T-cell (primary cell): ENCODE data around the gene WIPF2. TPM values are rescaled to one million over a fixed set of nuclear protein-coding genes. Genes with fewer than 3 reads are reported as not detected.
A peak's percentile ranks its signal among the peaks of the same experiment; 100 is the strongest.

Experiments used
- ATAC-seq, 4 experiments: fragments of 200-7000 bp in 3 of 4; fragments of 150-1000 bp in 1 of 4; cut with Tn5 transposase; replicated peaks in 1 of 4; 1 replicate in 3 of 4; 2 replicates in 1 of 4; pipeline ENCODE4 v1.10.0; 2021; ENCODE audit warnings: moderate library complexity in 3 of 4, mild to moderate bottlenecking in 2 of 4, moderate number of reproducible peaks in 1 of 4
- CTCF ChIA-PET, 2 donors: fragments of 300-600 bp; sonication (Branson Sonifier 250); formaldehyde crosslinking; loops; one replicate each; lab custom pipeline; 2022; ENCODE audit warnings: antibody characterized with exemption in 2 of 2; lab: Charles Lee
- POLR2A ChIA-PET, 2 donors: fragments of 300-600 bp; sonication (Branson Sonifier 250); formaldehyde crosslinking; loops; one replicate each; lab custom pipeline; 2022; ENCODE audit warnings: antibody characterized with exemption in 2 of 2; lab: Charles Lee
- DNase-seq, 35 experiments: peaks; one replicate each; pipeline versions ENCODE4 v3.0.0 to v3.0.0-alpha.2; 2013 to 2023
- H3K27ac ChIP-seq: one replicate; pipeline ENCODE4 v1.5.1; 2013; ENCODE audit warnings: low read length
- H3K27me3 ChIP-seq, 2 experiments: replicated peaks in 1 of 2; 1 replicate in 1 of 2; 2 replicates in 1 of 2; pipeline versions ENCODE4 v1.6.1 to v1.7.0; 2013; ENCODE audit warnings: low read length in 1 of 2, mixed read lengths in 1 of 2; ENCODE audit not compliant: control insufficient read depth in 2 of 2, insufficient read depth in 2 of 2; ENCODE audit errors: extremely low read depth in 1 of 2
- H3K36me3 ChIP-seq, 2 donors: 1 replicate in 1 of 2; 2 replicates in 1 of 2; pipeline versions ENCODE4 v1.6.1 to v1.7.0; 2013; ENCODE audit warnings: low read length in 1 of 2; ENCODE audit not compliant: control insufficient read depth in 2 of 2, insufficient read depth in 1 of 2; ENCODE audit errors: extremely low read depth in 1 of 2
- H3K4me1 ChIP-seq, 2 experiments: 1 replicate in 1 of 2; 2 replicates in 1 of 2; pipeline versions ENCODE4 v1.6.1 to v1.7.0; 2013; ENCODE audit warnings: low read length in 2 of 2, mixed read lengths in 1 of 2; ENCODE audit not compliant: insufficient read depth in 2 of 2, control insufficient read depth in 1 of 2; ENCODE audit errors: extremely low read depth in 1 of 2
- H3K4me3 ChIP-seq, 2 donors: 1 replicate in 1 of 2; 2 replicates in 1 of 2; pipeline versions ENCODE4 v1.5.1 to v1.7.0; 2013; ENCODE audit warnings: mild to moderate bottlenecking in 2 of 2, low read length in 1 of 2, moderate library complexity in 1 of 2; ENCODE audit not compliant: control insufficient read depth in 1 of 2; ENCODE audit errors: extremely low read depth in 1 of 2
- H3K9me3 ChIP-seq: 2 replicates; pipeline ENCODE4 v1.7.0; 2013
- H3K27ac Mint-ChIP-seq, 2 donors: one replicate each; pipeline ENCODE4 v1.8.0; 2020 to 2021; ENCODE audit warnings: mild to moderate bottlenecking in 2 of 2, mixed read lengths in 2 of 2
- H3K27me3 Mint-ChIP-seq, 2 donors: one replicate each; pipeline ENCODE4 v1.8.0; 2021 to 2022; ENCODE audit warnings: mixed read lengths in 2 of 2
- H3K36me3 Mint-ChIP-seq: one replicate; pipeline ENCODE4 v1.8.0; 2021; ENCODE audit warnings: mixed read lengths
- H3K4me1 Mint-ChIP-seq, 3 donors: one replicate each; pipeline ENCODE4 v1.8.0; 2020 to 2022; ENCODE audit warnings: mixed read lengths in 3 of 3, mild to moderate bottlenecking in 1 of 3
- H3K4me3 Mint-ChIP-seq, 3 donors: one replicate each; pipeline ENCODE4 v1.8.0; 2020 to 2022; ENCODE audit warnings: mild to moderate bottlenecking in 3 of 3, mixed read lengths in 3 of 3, moderate library complexity in 3 of 3
- H3K9me3 Mint-ChIP-seq, 3 donors: one replicate each; pipeline ENCODE4 v1.8.0; 2020 to 2022; ENCODE audit warnings: mixed read lengths in 3 of 3
- WGBS: methylation state at CpG from one replicate; pipeline ENCODE4 v1.1.5; 2013; ENCODE audit warnings: missing lambda C conversion rate; ENCODE audit not compliant: insufficient coverage; 5-methylcytosine and 5-hydroxymethylcytosine counted together
- total RNA-seq, 35 experiments: library from RNA in 6 of 35; stranded (reverse) in 6 of 35; fragments of 120-200 nt in 1 of 35; gene quantifications; one replicate each; pipeline versions ENCODE4 v1.2.1 to v1.2.4 and lab custom pipeline; 2013 to 2026

The WIPF2 gene
- total RNA-seq, 5 donors from 2014 or later (not counting 1 experiment from before 2014, with no cell fraction given): 23.1 to 42.1 (median 32.1) TPM

GRCh38 chr17:40264458-40265185, 45.5 kb downstream of the WIPF2 start:
- WGBS: 96% methylated on average over 16 of the region's 21 CpGs
- Histone ChIP-seq H3K9me3 (no peaks in the 10 kb centered on the region), H3K4me3 (no peak overlapping the region), H3K27me3 (no peaks in the 10 kb centered on the region), H3K4me1 (no peaks in the 10 kb centered on the region), H3K27ac (no peak overlapping the region), H3K36me3 (peaks cover 8 to 74% of the 10 kb centered on the region in 2 donors)
- CTCF ChIA-PET: interaction anchor here in 1 of 2 donors (0.8 kb wide), 1 partner anchor 31 kb away, joined by 3 read pairs; no protein-coding TSS in a partner anchor
- no peak overlapping the region for H3K4me3 Mint-ChIP-seq
- POLR2A ChIA-PET: no interaction called here
- no peaks in the 10 kb centered on the region for H3K27me3 Mint-ChIP-seq
- H3K9me3 Mint-ChIP-seq: no peaks in the 10 kb centered on the region
- no peak overlapping the region for H3K27ac Mint-ChIP-seq
- peaks cover 25% of the 10 kb centered on the region for H3K36me3 Mint-ChIP-seq
- ATAC-seq (no peak), DNase-seq (no peak)
- H3K4me1 Mint-ChIP-seq: no peaks in the 10 kb centered on the region

- H3K9me3 Mint-ChIP-seq: no peaks in the 10 kb centered on the region
Measured at GRCh38 chr17:40265337-40265736, 46.2 kb downstream of the WIPF2 start.

GRCh38 chr17:40266882-40267281, 47.8 kb downstream of the WIPF2 start:
- Histone ChIP-seq H3K9me3 (no peaks in the 10 kb centered on the region), H3K27ac (no peak overlapping the region), H3K4me3 (no peak overlapping the region), H3K4me1 (no peaks in the 10 kb centered on the region), H3K27me3 (no peaks in the 10 kb centered on the region), H3K36me3 (peaks cover 8 to 79% of the 10 kb centered on the region in 2 donors)
- ChIA-PET CTCF (interaction anchor here in 1 of 2 donors (0.6 kb wide), 1 partner anchor 189 kb away, joined by 5 read pairs; no protein-coding TSS in a partner anchor), POLR2A (interaction anchor here (0.6 kb wide), 2 partner anchors 10 to 22 kb away, joined by 3 to 4 read pairs; no protein-coding TSS in a partner anchor)
- 97% methylated on average over 6 of the region's 6 CpGs for WGBS
- Mint-ChIP-seq H3K27me3 (no peaks in the 10 kb centered on the region), H3K9me3 (no peaks in the 10 kb centered on the region), H3K36me3 (peaks cover 18% of the 10 kb centered on the region), H3K4me3 (no peak overlapping the region), H3K4me1 (no peaks in the 10 kb centered on the region), H3K27ac (no peak overlapping the region)
- ATAC-seq: no peak
- no peak for DNase-seq

More at GRCh38 chr17:40265337-40265736, 46.2 kb downstream of the WIPF2 start:
- Mint-ChIP-seq H3K27me3 (no peaks in the 10 kb centered on the region), H3K4me3 (no peak overlapping the region), H3K36me3 (peaks cover 24% of the 10 kb centered on the region), H3K4me1 (no peaks in the 10 kb centered on the region), H3K27ac (no peak overlapping the region)
- Histone ChIP-seq H3K9me3 (no peaks in the 10 kb centered on the region), H3K4me3 (no peak overlapping the region), H3K4me1 (no peaks in the 10 kb centered on the region), H3K27me3 (no peaks in the 10 kb centered on the region), H3K27ac (no peak overlapping the region), H3K36me3 (peaks cover 8 to 76% of the 10 kb centered on the region in 2 donors)
- no peak for DNase-seq
- CTCF ChIA-PET: interaction anchor here in 1 of 2 donors (0.6 kb wide), 1 partner anchor 10 kb away, joined by 4 read pairs; no protein-coding TSS in a partner anchor
- WGBS: 98% methylated on average over 5 of the region's 5 CpGs
- POLR2A ChIA-PET: no interaction called here
- no peak for ATAC-seq

DNA sequence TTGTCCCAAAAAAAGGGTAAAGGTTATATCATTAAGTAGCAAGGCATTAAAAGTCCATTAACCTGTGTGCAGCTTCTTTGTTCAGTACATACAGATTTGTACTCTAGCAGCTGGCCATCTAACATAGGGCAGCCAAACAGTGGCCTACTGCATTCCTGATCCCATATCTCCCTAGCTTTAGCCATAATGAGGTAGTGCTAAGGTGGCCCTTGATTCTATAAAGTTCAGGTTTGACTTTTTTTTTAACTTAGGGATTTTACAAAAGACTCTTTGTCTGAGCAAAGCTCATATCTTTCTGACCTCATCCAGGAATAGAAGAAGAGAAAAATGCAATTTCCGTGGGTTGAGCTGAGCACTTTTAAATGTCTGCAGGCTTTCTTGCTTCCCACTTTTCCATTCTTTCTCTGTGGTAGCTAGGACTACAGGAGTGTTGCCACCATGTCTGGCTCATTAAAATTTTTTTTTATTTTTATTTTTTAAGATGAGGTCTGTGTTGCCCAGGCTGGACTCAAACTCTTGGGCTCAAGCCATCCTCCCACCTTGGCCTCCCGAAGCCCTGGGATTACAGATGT, 49.1 kb downstream of the WIPF2 start:
- H3K9me3 ChIP-seq: no peaks in the 10 kb centered on the region
- peaks cover 8 to 73% of the 10 kb centered on the region in 2 donors for H3K36me3 ChIP-seq
- POLR2A ChIA-PET: no interaction called here
- Mint-ChIP-seq H3K36me3 (peaks cover 16% of the 10 kb centered on the region), H3K27ac (no peak overlapping the region), H3K4me3 (no peak overlapping the region), H3K4me1 (peaks cover 0 to 5% (median 0%) of the 10 kb centered on the region in 3 donors), H3K27me3 (no peaks in the 10 kb centered on the region), H3K9me3 (no peaks in the 10 kb centered on the region)
- WGBS: no CpG with 5 or more reads among the region's 2 CpGs
- no peaks in the 10 kb centered on the region for H3K4me1 ChIP-seq
- no peak for ATAC-seq
- H3K4me3 ChIP-seq: no peak overlapping the region
- H3K27ac ChIP-seq: no peak overlapping the region
- DNase-seq: no peak
- CTCF ChIA-PET: no interaction called here
- no peaks in the 10 kb centered on the region for H3K27me3 ChIP-seq

- no peak overlapping the region for H3K27ac ChIP-seq
- DNase-seq (no peak), ATAC-seq (no peak)
- peaks cover 12 to 74% of the 10 kb centered on the region in 2 donors for H3K36me3 ChIP-seq
- WGBS: no CpG with 5 or more reads among the region's 1 CpG
- peak overlapping the region; percentile 36 to 39 for H3K27ac Mint-ChIP-seq
- ChIA-PET CTCF (no interaction called here), POLR2A (no interaction called here)
- no peak overlapping the region for H3K4me3 ChIP-seq
- no peak overlapping the region for H3K4me3 Mint-ChIP-seq
- no peaks in the 10 kb centered on the region for H3K9me3 Mint-ChIP-seq
- peaks cover 0 to 18% (median 5%) of the 10 kb centered on the region in 3 donors for H3K4me1 Mint-ChIP-seq
- no peaks in the 10 kb centered on the region for H3K27me3 ChIP-seq
- peaks cover 60% of the 10 kb centered on the region for H3K36me3 Mint-ChIP-seq
- H3K27me3 Mint-ChIP-seq: no peaks in the 10 kb centered on the region
- H3K4me1 ChIP-seq: peaks cover 0 to 7% of the 10 kb centered on the region in 2 experiments
- H3K9me3 ChIP-seq: no peaks in the 10 kb centered on the region
Measured at GRCh38 chr17:40278414-40278813, 59.3 kb downstream of the WIPF2 start.

- Histone ChIP-seq H3K4me1 (peaks cover 0 to 8% of the 10 kb centered on the region in 2 experiments), H3K9me3 (no peaks in the 10 kb centered on the region), H3K27me3 (no peaks in the 10 kb centered on the region), H3K4me3 (no peak overlapping the region), H3K36me3 (peaks cover 10 to 66% of the 10 kb centered on the region in 2 donors), H3K27ac (no peak overlapping the region)
- Mint-ChIP-seq H3K4me1 (peaks cover 9 to 28% (median 15%) of the 10 kb centered on the region in 3 donors), H3K4me3 (no peak overlapping the region), H3K27me3 (no peaks in the 10 kb centered on the region), H3K9me3 (no peaks in the 10 kb centered on the region), H3K36me3 (peaks cover 54% of the 10 kb centered on the region), H3K27ac (no peak overlapping the region)
- no peak for DNase-seq
- POLR2A ChIA-PET: interaction anchor here (0.5 to 0.6 kb wide), 2 partner anchors 13 to 38 kb away, joined by 3 to 6 read pairs; no protein-coding TSS in a partner anchor
- ATAC-seq: no peak
- CTCF ChIA-PET: interaction anchor here in 1 of 2 donors (0.6 kb wide), 1 partner anchor 12 kb away, joined by 4 read pairs; no protein-coding TSS in a partner anchor
- 100% methylated on average over 3 of the region's 4 CpGs for WGBS
Measured at GRCh38 chr17:40279402-40279801, 60.3 kb downstream of the WIPF2 start.
